Activated CD8-positive, alpha-beta T cell treated with anti-CD3 and anti-CD28 coated beads, Interleukin-2, amount 10 ng/mL, durations not matched to agents 7 days and 5 days (primary cell): Measurements from ENCODE around the gene NECAB2. TPM values are rescaled to one million over a fixed set of nuclear protein-coding genes. Genes with fewer than 3 reads are reported as not detected.

Experiments
- ATAC-seq: fragments of 150-1000 bp; cut with Tn5 transposase; one replicate; pipeline ENCODE4 v1.10.0; 2021; ENCODE audit warnings: moderate library complexity
- CTCF ChIA-PET: fragments of 350-600 bp; sonication (Branson Sonifier 250); formaldehyde crosslinking; loops from one replicate; lab custom pipeline; 2021; ENCODE audit warnings: antibody characterized with exemption; lab: Charles Lee
- POLR2A ChIA-PET: fragments of 350-600 bp; sonication (Branson Sonifier 250); formaldehyde crosslinking; loops from one replicate; lab custom pipeline; 2021; ENCODE audit warnings: antibody characterized with exemption; lab: Charles Lee
- DNase-seq: peaks from one replicate; pipeline ENCODE4 v3.0.0-alpha.2; 2020
- H3K27ac Mint-ChIP-seq: one replicate; pipeline ENCODE4 v1.8.0; 2021; ENCODE audit warnings: mild to moderate bottlenecking, mixed read lengths
- H3K27me3 Mint-ChIP-seq: one replicate; pipeline ENCODE4 v1.8.0; 2021; ENCODE audit warnings: low read depth, mixed read lengths
- H3K36me3 Mint-ChIP-seq: one replicate; pipeline ENCODE4 v1.8.0; 2021; ENCODE audit warnings: low read depth, mixed read lengths
- H3K4me1 Mint-ChIP-seq: one replicate; pipeline ENCODE4 v1.8.0; 2021; ENCODE audit warnings: low read depth, mixed read lengths
- H3K4me3 Mint-ChIP-seq: one replicate; pipeline ENCODE4 v1.8.0; 2021; ENCODE audit warnings: mild to moderate bottlenecking, mixed read lengths
- H3K9me3 Mint-ChIP-seq: one replicate; pipeline ENCODE4 v1.8.0; 2022; ENCODE audit warnings: mixed read lengths; ENCODE audit not compliant: insufficient read depth
- total RNA-seq, 2 experiments: library from RNA; stranded (reverse); gene quantifications; one replicate each; pipeline ENCODE4 v1.2.3, GENCODE V29; 2021

The NECAB2 gene
- total RNA-seq, 2 experiments from 2014 or later = not detected

- ChIA-PET CTCF (interaction anchor here (1.7 to 2.3 kb wide), 2 partner anchors 102 to 103 kb away, joined by 9 to 12 read pairs; no protein-coding TSS in a partner anchor), POLR2A (no interaction called here)
- no peak for DNase-seq
- no peak for ATAC-seq
- no peak overlapping the region for H3K4me3 Mint-ChIP-seq
- no peaks in the 10 kb centered on the region for H3K9me3 Mint-ChIP-seq
- no peaks in the 10 kb centered on the region for H3K36me3 Mint-ChIP-seq
- peaks cover 2% of the 10 kb centered on the region for H3K4me1 Mint-ChIP-seq
- H3K27ac Mint-ChIP-seq = no peak overlapping the region
- peaks cover 4% of the 10 kb centered on the region for H3K27me3 Mint-ChIP-seq
Measured at GRCh38 chr16:83963277-83964119, 4.5 kb upstream of the NECAB2 start.

GRCh38 chr16:83964684-83965443, 3.2 kb upstream of the NECAB2 start:
- ATAC-seq (no peak), DNase-seq (no peak)
- peaks cover 2% of the 10 kb centered on the region for H3K4me1 Mint-ChIP-seq
- CTCF ChIA-PET = interaction anchor here (1.7 kb wide), 1 partner anchor 101 kb away, joined by 12 read pairs; no protein-coding TSS in a partner anchor
- H3K36me3 Mint-ChIP-seq = no peaks in the 10 kb centered on the region
- POLR2A ChIA-PET = no interaction called here
- H3K27me3 Mint-ChIP-seq = peaks cover 12% of the 10 kb centered on the region
- no peak overlapping the region for H3K27ac Mint-ChIP-seq
- no peak overlapping the region for H3K4me3 Mint-ChIP-seq
- H3K9me3 Mint-ChIP-seq = no peaks in the 10 kb centered on the region

- ATAC-seq = no peak
- ChIA-PET CTCF (interaction anchor here (1.7 kb wide), 1 partner anchor 100 kb away, joined by 12 read pairs; no protein-coding TSS in a partner anchor), POLR2A (no interaction called here)
- no peak overlapping the region for H3K4me3 Mint-ChIP-seq
- DNase-seq = no peak
- H3K4me1 Mint-ChIP-seq = peaks cover 2% of the 10 kb centered on the region
- H3K27ac Mint-ChIP-seq = no peak overlapping the region
- H3K27me3 Mint-ChIP-seq = peaks cover 15% of the 10 kb centered on the region
- no peaks in the 10 kb centered on the region for H3K36me3 Mint-ChIP-seq
- no peaks in the 10 kb centered on the region for H3K9me3 Mint-ChIP-seq
Measured at GRCh38 chr16:83965444-83966152, 2.4 kb upstream of the NECAB2 start.

- Mint-ChIP-seq H3K4me1 (peaks cover 2% of the 10 kb centered on the region), H3K9me3 (no peaks in the 10 kb centered on the region), H3K36me3 (no peaks in the 10 kb centered on the region)
Measured at GRCh38 chr16:83966153-83966696, 1.8 kb upstream of the NECAB2 start.

GRCh38 chr16:83967091-83967490, 953 bp upstream of the NECAB2 start:
- CTCF ChIA-PET = no interaction called here
- peaks cover 15% of the 10 kb centered on the region for H3K27me3 Mint-ChIP-seq
- H3K9me3 Mint-ChIP-seq = no peaks in the 10 kb centered on the region
- H3K36me3 Mint-ChIP-seq = no peaks in the 10 kb centered on the region
- DNase-seq = no peak
- no peak for ATAC-seq
- H3K4me3 Mint-ChIP-seq = no peak overlapping the region
- no peak overlapping the region for H3K27ac Mint-ChIP-seq
- POLR2A ChIA-PET = no interaction called here
- peaks cover 2% of the 10 kb centered on the region for H3K4me1 Mint-ChIP-seq

More at GRCh38 chr16:83966153-83966696, 1.8 kb upstream of the NECAB2 start:
- ATAC-seq (no peak), DNase-seq (no peak)
- Mint-ChIP-seq H3K27me3 (peaks cover 15% of the 10 kb centered on the region), H3K27ac (no peak overlapping the region), H3K4me3 (no peak overlapping the region)
- POLR2A ChIA-PET = no interaction called here
- CTCF ChIA-PET = no interaction called here

- Mint-ChIP-seq H3K27me3 (peaks cover 15% of the 10 kb centered on the region), H3K27ac (no peak overlapping the region), H3K36me3 (no peaks in the 10 kb centered on the region), H3K4me3 (no peak overlapping the region), H3K4me1 (peaks cover 2% of the 10 kb centered on the region), H3K9me3 (no peaks in the 10 kb centered on the region)
- ChIA-PET CTCF (no interaction called here), POLR2A (no interaction called here)
- no peak for DNase-seq
- peak; percentile 34 for ATAC-seq
Measured at GRCh38 chr16:83968306-83968851, 335 bp downstream of the NECAB2 start.

GRCh38 chr16:83968891-83969649, 1.0 kb downstream of the NECAB2 start:
- ATAC-seq (no peak), DNase-seq (no peak)
- H3K36me3 Mint-ChIP-seq = no peaks in the 10 kb centered on the region
- no peaks in the 10 kb centered on the region for H3K9me3 Mint-ChIP-seq
- H3K27ac Mint-ChIP-seq = no peak overlapping the region
- H3K4me3 Mint-ChIP-seq = no peak overlapping the region
- H3K27me3 Mint-ChIP-seq = peaks cover 15% of the 10 kb centered on the region
- H3K4me1 Mint-ChIP-seq = peaks cover 2% of the 10 kb centered on the region
- POLR2A ChIA-PET = no interaction called here
- CTCF ChIA-PET = no interaction called here

GRCh38 chr16:83969771-83970429, 1.9 kb downstream of the NECAB2 start:
- no peaks in the 10 kb centered on the region for H3K9me3 Mint-ChIP-seq
- ChIA-PET CTCF (interaction anchor here (1.6 kb wide), 1 partner anchor 16 kb away, joined by 6 read pairs; no protein-coding TSS in a partner anchor), POLR2A (no interaction called here)
- ATAC-seq = no peak
- H3K4me1 Mint-ChIP-seq = peaks cover 2% of the 10 kb centered on the region
- H3K27me3 Mint-ChIP-seq = peaks cover 15% of the 10 kb centered on the region
- H3K27ac Mint-ChIP-seq = no peak overlapping the region
- DNase-seq = no peak
- H3K36me3 Mint-ChIP-seq = no peaks in the 10 kb centered on the region
- H3K4me3 Mint-ChIP-seq = no peak overlapping the region

GRCh38 chr16:83970430-83970815, 2.4 kb downstream of the NECAB2 start:
- no peaks in the 10 kb centered on the region for H3K36me3 Mint-ChIP-seq
- H3K27ac Mint-ChIP-seq = no peak overlapping the region
- peaks cover 15% of the 10 kb centered on the region for H3K27me3 Mint-ChIP-seq
- H3K4me1 Mint-ChIP-seq = peaks cover 2% of the 10 kb centered on the region
- ATAC-seq (no peak), DNase-seq (no peak)
- no peaks in the 10 kb centered on the region for H3K9me3 Mint-ChIP-seq
- POLR2A ChIA-PET = interaction anchor here (1.1 kb wide), 1 partner anchor 18 kb away, joined by 3 read pairs; no protein-coding TSS in a partner anchor
- no peak overlapping the region for H3K4me3 Mint-ChIP-seq
- CTCF ChIA-PET = interaction anchor here (1.6 kb wide), 1 partner anchor 16 kb away, joined by 6 read pairs; no protein-coding TSS in a partner anchor
